Measurements from ENCODE around the gene GRB14. TPM values are rescaled to one million over a fixed set of nuclear protein-coding genes. Genes with fewer than 3 reads are reported as not detected.

Gene GRB14
- total RNA-seq, 1 experiment from 2014 or later, result 6.3 TPM

- no peaks in the 10 kb centered on the region for H4K20me1 ChIP-seq (ENCODE audit: insufficient read depth)
- DNase-seq (ENCODE audit: low read depth, low spot score) (no peak), ATAC-seq (peak; percentile 75)
- no peaks in the 10 kb centered on the region for H3K4me1 ChIP-seq (ENCODE audit: control insufficient read depth in 1 of 2, insufficient read depth in 2 of 2, low read length in 2 of 2)
- H3K4me3 ChIP-seq (replicated peaks in 1 of 2; ENCODE audit: low read depth in 1 of 2, low read length in 2 of 2), result no peak overlapping the region
- H3K4me2 ChIP-seq (ENCODE audit: low read length), result no peak overlapping the region
- no peaks in the 10 kb centered on the region; the same call in 1 of the 2 replicates for H3K27me3 ChIP-seq (ENCODE audit: insufficient read depth, low read length)
- H3K9me2 ChIP-seq (ENCODE audit: insufficient read depth), result no peaks in the 10 kb centered on the region
- no peaks in the 10 kb centered on the region for H3K79me2 ChIP-seq (ENCODE audit: insufficient read depth, low read length)
- POLR2A ChIA-PET, result no interaction called here
- H2AFZ ChIP-seq (ENCODE audit: low read depth, low read length, poor library complexity, severe bottlenecking), result no peak overlapping the region
- CTCF ChIA-PET, result interaction anchor here (1.2 kb wide), 1 partner anchor 34 kb away, joined by 6 read pairs; no protein-coding TSS in a partner anchor
- H3K9me3 ChIP-seq (ENCODE audit: control insufficient read depth in 1 of 2, insufficient read depth in 1 of 2, low read depth in 1 of 2, low read length in 2 of 2), result no peaks in the 10 kb centered on the region
- BruUV-seq (replicated peaks), result no TSS peak
- no peak overlapping the region for H3K9ac ChIP-seq (ENCODE audit: low read length)
- H3K27ac ChIP-seq (ENCODE audit: low read depth, low read length), result no peak overlapping the region
- intact Hi-C loops (cut with micrococcal nuclease), result no loop called here
- RAD21 ChIA-PET (ENCODE audit: low non-redundant PET in 1 of 2, low total read pairs in 2 of 2, uncharacterized antibody in 2 of 2, unreplicated experiment in 2 of 2), result no interaction called here
- no peaks in the 10 kb centered on the region for H3K36me3 ChIP-seq (ENCODE audit: control insufficient read depth in 1 of 2, insufficient read depth in 2 of 2, low read length in 2 of 2)
- TF ChIP-seq YY1 (IDR thresholded peaks at IDR 0.05; ENCODE audit: extremely low read depth, insufficient replicate concordance, low read depth, low read length) (no peak), SP1 (IDR thresholded peaks at IDR 0.05; ENCODE audit: low read depth) (no peak), TCF7L2 (IDR thresholded peaks at IDR 0.05; ENCODE audit: borderline replicate concordance, extremely low read depth, insufficient read depth, insufficient read length) (no peak), CTCF (IDR thresholded peaks at IDR 0.05 in 2 of 3, conservative IDR thresholded peaks at IDR 0.05 in 1 of 3; ENCODE audit: borderline replicate concordance in 1 of 3, insufficient read depth in 1 of 3, low read depth in 2 of 3, low read length in 2 of 3) (peak in 2 of 3 experiments; percentile 41; a peak in 4 of 6 replicates), JUND (IDR thresholded peaks at IDR 0.05) (no peak), RAD21 (IDR thresholded peaks at IDR 0.05; ENCODE audit: low read depth) (peak; percentile 40)
Observed at GRCh38 chr2:164504253-164504652, 117.0 kb downstream of the GRB14 start.

- H3K4me3 ChIP-seq (replicated peaks in 1 of 2; ENCODE audit: low read depth in 1 of 2, low read length in 2 of 2), result no peak overlapping the region
- no peaks in the 10 kb centered on the region for H3K9me3 ChIP-seq (ENCODE audit: control insufficient read depth in 1 of 2, insufficient read depth in 1 of 2, low read depth in 1 of 2, low read length in 2 of 2)
- CTCF ChIA-PET, result no interaction called here
- intact Hi-C loops (cut with micrococcal nuclease), result no loop called here
- H3K9me2 ChIP-seq (ENCODE audit: insufficient read depth), result no peaks in the 10 kb centered on the region
- H3K9ac ChIP-seq (ENCODE audit: low read length), result no peak overlapping the region
- H4K20me1 ChIP-seq (ENCODE audit: insufficient read depth), result no peaks in the 10 kb centered on the region
- POLR2A ChIA-PET, result no interaction called here
- no peaks in the 10 kb centered on the region for H3K36me3 ChIP-seq (ENCODE audit: control insufficient read depth in 1 of 2, insufficient read depth in 2 of 2, low read length in 2 of 2)
- DNase-seq (ENCODE audit: low read depth, low spot score) (no peak), ATAC-seq (no peak)
- no peak overlapping the region for H3K4me2 ChIP-seq (ENCODE audit: low read length)
- no peak overlapping the region for H2AFZ ChIP-seq (ENCODE audit: low read depth, low read length, poor library complexity, severe bottlenecking)
- RAD21 ChIA-PET (ENCODE audit: low non-redundant PET in 1 of 2, low total read pairs in 2 of 2, uncharacterized antibody in 2 of 2, unreplicated experiment in 2 of 2), result no interaction called here
- no peaks in the 10 kb centered on the region for H3K27me3 ChIP-seq (ENCODE audit: insufficient read depth, low read length)
- TF ChIP-seq ELF1 (IDR thresholded peaks at IDR 0.05; ENCODE audit: borderline replicate concordance, low read depth) (no peak), CTCF (IDR thresholded peaks at IDR 0.05 in 2 of 3, conservative IDR thresholded peaks at IDR 0.05 in 1 of 3; ENCODE audit: borderline replicate concordance in 1 of 3, insufficient read depth in 1 of 3, low read depth in 2 of 3, low read length in 2 of 3) (no peak), ZFX (IDR thresholded peaks at IDR 0.05) (no peak), FOSL1 (IDR thresholded peaks at IDR 0.05; ENCODE audit: low read depth) (no peak), ATF3 (IDR thresholded peaks at IDR 0.05) (no peak), YY1 (IDR thresholded peaks at IDR 0.05; ENCODE audit: extremely low read depth, insufficient replicate concordance, low read depth, low read length) (no peak), MAX (IDR thresholded peaks at IDR 0.05) (no peak)
- H3K79me2 ChIP-seq (ENCODE audit: insufficient read depth, low read length), result no peaks in the 10 kb centered on the region
- H3K4me1 ChIP-seq (ENCODE audit: control insufficient read depth in 1 of 2, insufficient read depth in 2 of 2, low read length in 2 of 2), result no peaks in the 10 kb centered on the region
- BruUV-seq (replicated peaks), result no TSS peak
- H3K27ac ChIP-seq (ENCODE audit: low read depth, low read length), result no peak overlapping the region
Observed at GRCh38 chr2:164498836-164499235, 122.4 kb downstream of the GRB14 start.

All from HCT116 (cell line).